SU-DHL-6 (cell line): ENCODE data around the gene PRMT3.
"Not testable (repeated sequence)": the region's sequence is repeated elsewhere in the genome, so short reads cannot be mapped to it uniquely, and the experiment has no call there.

ENCODE experiments used
- H2AFZ ChIP-seq: fragments of 200-600 bp; sonication (generic); 2 replicates; pipeline ENCODE4 v1.6.1; 2014; ENCODE audit warnings: low read depth, mild to moderate bottlenecking, moderate library complexity, mixed read lengths, antibody characterized with exemption, low read length; ENCODE audit not compliant: severe bottlenecking
- H3F3A ChIP-seq: fragments of 200-600 bp; shearing (Covaris generic); 2 replicates; pipeline ENCODE4 v1.6.0; 2016; ENCODE audit warnings: antibody characterized with exemption, mild to moderate bottlenecking; ENCODE audit not compliant: insufficient read depth
- H3K27ac ChIP-seq: fragments of 200-600 bp; sonication (generic); 2 replicates; pipeline ENCODE4 v1.5.1; 2016; ENCODE audit warnings: low read depth, mild to moderate bottlenecking, low read length, moderate library complexity, mixed read lengths
- H3K27me3 ChIP-seq: fragments of 200-600 bp; sonication (generic), shearing (Covaris generic); 2 replicates; pipeline ENCODE4 v1.6.0; 2014; ENCODE audit warnings: mild to moderate bottlenecking, low read length
- H3K36me3 ChIP-seq: fragments of 200-600 bp; sonication (generic); 2 replicates; pipeline ENCODE4 v1.6.1; 2014; ENCODE audit warnings: mild to moderate bottlenecking, low read length, mixed read lengths
- H3K4me2 ChIP-seq: fragments of 300-600, 200-600 bp; shearing (Covaris generic), sonication (generic); 2 replicates; pipeline ENCODE4 v1.6.0; 2014; ENCODE audit warnings: low read length, low read depth, mild to moderate bottlenecking; ENCODE audit not compliant: poor library complexity, severe bottlenecking
- H3K4me3 ChIP-seq: fragments of 200-600 bp; sonication (generic); 2 replicates; pipeline ENCODE4 v1.5.1; 2014; ENCODE audit warnings: antibody characterized with exemption, low read length, mild to moderate bottlenecking, mixed read lengths; ENCODE audit not compliant: insufficient read depth, poor library complexity, severe bottlenecking
- H3K79me2 ChIP-seq: fragments of 200-600 bp; sonication (generic); 2 replicates; pipeline ENCODE4 v1.6.1; 2014; ENCODE audit warnings: mild to moderate bottlenecking, low read length, moderate library complexity; ENCODE audit not compliant: insufficient read depth
- H3K9ac ChIP-seq: fragments of 200-600 bp; sonication (generic); 2 replicates; pipeline ENCODE4 v1.7.0; 2014; ENCODE audit warnings: mild to moderate bottlenecking, low read length
- H3K9me2 ChIP-seq: fragments of 200-600 bp; sonication (generic); replicated peaks from 2 replicates; pipeline ENCODE4 v1.6.1; 2014; ENCODE audit warnings: low read length; ENCODE audit not compliant: insufficient read depth
- H3K9me3 ChIP-seq: fragments of 200-600 bp; sonication (generic); 2 replicates; pipeline ENCODE4 v1.6.1; 2014; ENCODE audit warnings: low read length, mixed read lengths; ENCODE audit not compliant: insufficient read depth
- H4K20me1 ChIP-seq: fragments of 200-600 bp; sonication (generic); 2 replicates; pipeline ENCODE4 v1.6.1; 2014; ENCODE audit warnings: low read depth, mild to moderate bottlenecking, antibody characterized with exemption, low read length, moderate library complexity, mixed read lengths
- EZH2phosphoT487 ChIP-seq: fragments of 200-600 bp; sonication (generic), shearing (Covaris generic); conservative IDR thresholded peaks from 2 replicates; pipeline ENCODE4 v1.6.1; 2018; ENCODE audit warnings: mild to moderate bottlenecking, antibody characterized with exemption, low read length, moderate library complexity, mixed read lengths
- TF ChIP-seq, protein P1 (sequence below): fragments of 200-600 bp; sonication (generic); IDR thresholded peaks from one replicate; pipeline ENCODE4 v1.5.1; 2017; ENCODE audit warnings: antibody characterized with exemption, mild to moderate bottlenecking, low read length, moderate library complexity; ENCODE audit not compliant: insufficient read depth, poor library complexity, severe bottlenecking

The PRMT3 gene

DNA sequence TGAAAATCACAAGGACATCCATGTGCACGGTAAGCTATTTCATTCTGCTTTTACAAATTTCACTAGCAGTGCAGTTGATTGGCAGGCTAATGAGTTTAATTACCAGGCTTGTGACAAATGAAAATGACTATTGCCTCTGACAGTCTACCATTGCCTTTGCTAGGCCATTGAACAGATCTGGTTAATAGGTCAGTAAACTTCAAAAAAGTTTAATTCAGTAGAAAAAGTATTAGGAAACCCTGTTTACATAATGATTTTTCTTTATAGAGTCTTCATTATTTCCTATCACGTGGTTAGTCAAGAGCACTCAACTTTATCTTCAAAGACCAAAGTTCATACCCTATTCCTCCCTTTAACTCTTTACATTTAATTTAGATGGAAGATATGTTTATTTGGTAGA is 77.0 kb downstream of the PRMT3 start:
- no peak for TF ChIP-seq EZH2phosphoT487
- TF ChIP-seq, protein P1, sequence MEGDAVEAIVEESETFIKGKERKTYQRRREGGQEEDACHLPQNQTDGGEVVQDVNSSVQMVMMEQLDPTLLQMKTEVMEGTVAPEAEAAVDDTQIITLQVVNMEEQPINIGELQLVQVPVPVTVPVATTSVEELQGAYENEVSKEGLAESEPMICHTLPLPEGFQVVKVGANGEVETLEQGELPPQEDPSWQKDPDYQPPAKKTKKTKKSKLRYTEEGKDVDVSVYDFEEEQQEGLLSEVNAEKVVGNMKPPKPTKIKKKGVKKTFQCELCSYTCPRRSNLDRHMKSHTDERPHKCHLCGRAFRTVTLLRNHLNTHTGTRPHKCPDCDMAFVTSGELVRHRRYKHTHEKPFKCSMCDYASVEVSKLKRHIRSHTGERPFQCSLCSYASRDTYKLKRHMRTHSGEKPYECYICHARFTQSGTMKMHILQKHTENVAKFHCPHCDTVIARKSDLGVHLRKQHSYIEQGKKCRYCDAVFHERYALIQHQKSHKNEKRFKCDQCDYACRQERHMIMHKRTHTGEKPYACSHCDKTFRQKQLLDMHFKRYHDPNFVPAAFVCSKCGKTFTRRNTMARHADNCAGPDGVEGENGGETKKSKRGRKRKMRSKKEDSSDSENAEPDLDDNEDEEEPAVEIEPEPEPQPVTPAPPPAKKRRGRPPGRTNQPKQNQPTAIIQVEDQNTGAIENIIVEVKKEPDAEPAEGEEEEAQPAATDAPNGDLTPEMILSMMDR, result no peak
- no peak overlapping the region for H2AFZ ChIP-seq
- H3K9me2 ChIP-seq, result no peaks in the 10 kb centered on the region
- peaks cover 66% of the 10 kb centered on the region for H3K36me3 ChIP-seq
- H3K27me3 ChIP-seq, result no peaks in the 10 kb centered on the region
- no peak overlapping the region for H3K27ac ChIP-seq
- 0 out of 2 replicates have a peak, but pooled peaks cover 4% of the 10 kb centered on the region for H3K79me2 ChIP-seq
- H3K4me2 ChIP-seq, result no peak overlapping the region
- no peak overlapping the region for H3K4me3 ChIP-seq
- peaks cover 3% of the 10 kb centered on the region for H4K20me1 ChIP-seq
- H3K9ac ChIP-seq, result no peak overlapping the region
- H3F3A ChIP-seq, result peaks cover 12% of the 10 kb centered on the region
- no peaks in the 10 kb centered on the region for H3K9me3 ChIP-seq

- Histone ChIP-seq H3K36me3 (peaks cover 70% of the 10 kb centered on the region), H3F3A (peaks cover 12% of the 10 kb centered on the region), H3K4me3 (no peak overlapping the region), H2AFZ (no peak overlapping the region), H4K20me1 (no peaks in the 10 kb centered on the region; the same call in none of the 2 replicates), H3K27ac (no peak overlapping the region), H3K9me2 (no peaks in the 10 kb centered on the region), H3K9me3 (no peaks in the 10 kb centered on the region), H3K27me3 (no peaks in the 10 kb centered on the region), H3K79me2 (0 out of 2 replicates have a peak, but pooled peaks cover 4% of the 10 kb centered on the region), H3K4me2 (no peak overlapping the region), H3K9ac (no peak overlapping the region)
- no peak for TF ChIP-seq EZH2phosphoT487
- TF ChIP-seq, protein P1, result no peak
Observed at GRCh38 chr11:20467487-20468185, 80.1 kb downstream of the PRMT3 start.

DNA sequence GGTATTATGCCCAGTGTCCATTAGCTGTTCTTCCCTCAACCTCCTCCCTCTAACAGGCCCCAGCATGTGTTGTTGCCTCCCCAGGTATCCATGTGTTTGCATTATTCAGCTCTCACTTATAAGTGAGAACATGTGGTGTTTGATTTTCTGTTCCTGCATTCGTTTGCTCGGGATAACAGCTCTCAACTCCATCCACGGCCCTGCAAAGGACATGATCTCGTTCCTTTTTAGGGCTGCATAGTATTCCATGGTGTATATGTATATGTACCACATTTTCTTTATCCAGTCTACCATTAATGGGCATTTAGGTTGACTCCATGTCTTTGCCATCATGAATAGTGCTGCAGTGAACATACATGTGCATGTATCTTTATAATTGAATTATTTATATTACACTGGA is 82.8 kb downstream of the PRMT3 start:
- Histone ChIP-seq H2AFZ (no peak overlapping the region), H3F3A (peaks cover 4% of the 10 kb centered on the region), H3K4me3 (no peak overlapping the region), H3K79me2 (peaks cover 5% of the 10 kb centered on the region), H3K4me2 (no peak overlapping the region), H3K9me3 (no peaks in the 10 kb centered on the region), H3K36me3 (peaks cover 49% of the 10 kb centered on the region), H3K9ac (no peak overlapping the region), H3K27me3 (no peaks in the 10 kb centered on the region), H4K20me1 (no peaks in the 10 kb centered on the region; the same call in none of the 2 replicates), H3K27ac (no peak overlapping the region), H3K9me2 (no peaks in the 10 kb centered on the region)
- TF ChIP-seq EZH2phosphoT487, result no peak
- TF ChIP-seq, protein P1, result no peak

DNA sequence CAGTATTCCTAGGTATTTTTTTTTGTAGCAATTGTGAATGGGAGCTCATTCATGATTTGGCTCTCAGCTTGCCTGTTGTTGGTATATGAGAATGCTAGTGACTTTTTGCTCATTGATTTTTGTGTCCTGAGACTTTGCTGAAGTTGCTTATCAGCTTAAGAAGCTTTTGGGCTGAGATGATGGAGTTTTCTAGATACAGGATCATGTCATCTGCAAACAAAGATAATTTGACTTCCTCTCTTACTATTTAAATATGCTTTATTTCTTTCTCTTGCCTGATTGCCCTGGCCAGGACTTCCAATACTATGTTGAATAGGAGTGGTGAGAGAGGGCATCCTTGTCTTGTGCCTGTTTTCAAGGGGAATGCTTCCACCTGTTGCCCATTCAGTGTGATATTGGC is 84.4 kb downstream of the PRMT3 start:
- H3K36me3 ChIP-seq, result peaks cover 40% of the 10 kb centered on the region
- H3K79me2 ChIP-seq, H3K4me3 ChIP-seq, H2AFZ ChIP-seq, H3K9ac ChIP-seq, H3K9me3 ChIP-seq, H3K4me2 ChIP-seq, H3F3A ChIP-seq, H3K27ac ChIP-seq, H3K27me3 ChIP-seq, H3K9me2 ChIP-seq, H4K20me1 ChIP-seq: not testable (repeated sequence)
